ENCODE measurements around the gene HOXA3.

Gene HOXA3

GRCh38 chr7:27101171-27101956, 51.0 kb downstream of the HOXA3 start:
- no peak for DNase-seq

GRCh38 chr7:27100694-27101170, 51.7 kb downstream of the HOXA3 start:
- no peak for DNase-seq

- no peak for DNase-seq
Observed at GRCh38 chr7:27099453-27100370, 52.7 kb downstream of the HOXA3 start.

GRCh38 chr7:27098578-27099451, 53.6 kb downstream of the HOXA3 start:
- no peak for DNase-seq

GRCh38 chr7:27097686-27098577, 54.5 kb downstream of the HOXA3 start:
- no peak for DNase-seq

- DNase-seq = no peak
Observed at GRCh38 chr7:27096768-27097514, 55.4 kb downstream of the HOXA3 start.

GRCh38 chr7:27095897-27096767, 56.3 kb downstream of the HOXA3 start, which contains the start of gene HOXA1:
TSS of gene HOXA1 (minus strand) at chr7:27096000. CDS start at chr7:27095912, 88 bp downstream.
- peak; percentile 8 to 41 (median 18) for DNase-seq

- no peak for DNase-seq
Observed at GRCh38 chr7:27095050-27095896, 57.1 kb downstream of the HOXA3 start.

GRCh38 chr7:27094304-27095049, 57.9 kb downstream of the HOXA3 start:
- DNase-seq = no peak

GRCh38 chr7:27093184-27093895, 59.0 kb downstream of the HOXA3 start:
- no peak for DNase-seq

- DNase-seq = no peak
Observed at GRCh38 chr7:27092819-27093110, 59.6 kb downstream of the HOXA3 start.

GRCh38 chr7:27091941-27092818, 60.2 kb downstream of the HOXA3 start:
- no peak for DNase-seq

GRCh38 chr7:27091105-27091504, 61.3 kb downstream of the HOXA3 start:
- no peak for DNase-seq

GRCh38 chr7:27088002-27088922, 64.1 kb downstream of the HOXA3 start:
- no peak for DNase-seq

GRCh38 chr7:27083646-27084045, 68.7 kb downstream of the HOXA3 start:
- no peak for DNase-seq

Measured in activated naive CD4-positive, alpha-beta T cell (primary cell).